Fibroblast of skin of abdomen (primary cell): ENCODE data around the gene AKAP6.

Experiments used
- DNase-seq: peaks from one replicate; pipeline ENCODE4 v3.0.0-alpha.2; 2013

Gene AKAP6

DNA sequence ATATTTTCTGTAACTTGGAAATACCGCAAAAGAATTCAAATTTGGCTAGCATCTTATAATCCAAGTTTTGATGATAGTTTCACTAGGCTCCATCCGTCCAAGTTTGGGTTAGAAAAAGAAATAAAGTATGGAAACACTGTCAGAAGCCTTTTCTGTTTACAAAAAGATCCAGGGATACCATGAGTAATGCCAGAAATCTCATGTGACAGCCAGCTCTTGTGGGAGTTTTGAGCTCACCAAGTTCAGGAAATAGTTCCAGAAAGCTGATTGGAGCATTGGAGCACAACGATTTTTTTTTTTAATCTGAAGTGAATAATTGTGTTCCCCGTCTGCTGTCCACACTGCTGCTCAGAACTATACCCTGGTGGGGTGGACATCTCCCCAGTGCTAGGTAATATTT is 379.9 kb downstream of the AKAP6 start:
- DNase-seq = peak; percentile 83

DNA sequence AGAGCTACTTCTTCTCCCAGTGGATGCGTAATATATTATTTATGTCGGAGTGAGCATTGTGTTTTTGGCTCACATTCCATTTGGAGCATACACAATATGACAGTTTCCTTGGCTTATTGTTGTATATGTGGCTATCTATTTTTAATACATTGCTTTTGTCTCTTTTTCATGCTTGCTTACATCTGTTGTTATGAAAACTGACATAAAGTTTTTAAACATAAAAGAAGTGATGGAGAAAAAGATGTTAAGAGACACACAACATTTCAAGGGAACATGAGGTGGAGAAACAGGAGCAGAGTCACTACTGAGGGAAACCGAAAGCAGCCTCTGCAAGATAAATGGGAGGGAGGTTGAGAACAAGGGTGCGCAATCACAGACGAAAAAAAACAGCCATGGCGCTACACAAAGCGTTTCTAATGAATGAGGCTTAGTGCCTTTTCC is 381.2 kb downstream of the AKAP6 start:
- DNase-seq = no peak

DNA sequence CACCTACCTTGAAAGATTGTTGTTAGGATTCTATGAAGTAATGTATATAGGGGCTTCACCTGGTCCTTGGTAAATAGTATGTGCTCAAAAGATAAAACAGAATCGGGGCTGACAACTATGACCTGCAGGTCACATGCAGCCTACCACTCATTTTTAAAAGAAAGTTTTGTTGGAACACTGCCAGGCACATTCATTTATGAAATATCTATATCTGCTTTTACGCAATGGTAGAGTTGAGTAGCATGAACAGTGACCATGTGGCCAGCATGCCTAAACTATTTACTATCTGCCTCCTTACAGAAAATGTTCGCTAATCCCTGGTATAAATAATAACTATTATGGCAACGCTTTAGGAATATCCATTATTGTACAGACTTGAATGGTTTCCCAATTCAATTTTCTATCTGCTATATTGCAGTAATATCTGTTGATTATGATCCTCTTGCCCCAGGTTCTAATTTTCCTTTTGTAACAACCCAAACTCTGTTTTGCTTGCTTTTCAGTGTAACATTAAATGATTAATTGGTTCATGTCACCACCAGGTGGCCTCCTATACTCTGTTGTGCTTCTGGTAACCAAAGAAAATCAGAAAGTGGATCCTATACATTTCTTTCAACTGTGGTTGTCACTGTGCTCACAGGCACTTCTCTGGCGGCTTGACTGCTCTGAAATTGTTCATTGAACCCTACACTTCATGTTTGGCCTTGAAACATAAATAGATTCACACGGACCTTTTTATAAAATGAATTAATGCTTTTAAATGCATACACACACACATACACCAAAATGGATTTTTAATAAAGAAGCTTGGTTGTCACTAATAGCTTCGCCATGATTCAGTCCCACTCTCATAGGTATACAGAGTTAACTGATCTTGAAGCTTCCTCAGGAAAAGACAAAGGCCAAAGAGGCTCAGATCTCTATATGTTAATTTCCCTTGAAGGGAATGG is 381.9 kb downstream of the AKAP6 start:
- DNase-seq = peak; percentile 49

DNA sequence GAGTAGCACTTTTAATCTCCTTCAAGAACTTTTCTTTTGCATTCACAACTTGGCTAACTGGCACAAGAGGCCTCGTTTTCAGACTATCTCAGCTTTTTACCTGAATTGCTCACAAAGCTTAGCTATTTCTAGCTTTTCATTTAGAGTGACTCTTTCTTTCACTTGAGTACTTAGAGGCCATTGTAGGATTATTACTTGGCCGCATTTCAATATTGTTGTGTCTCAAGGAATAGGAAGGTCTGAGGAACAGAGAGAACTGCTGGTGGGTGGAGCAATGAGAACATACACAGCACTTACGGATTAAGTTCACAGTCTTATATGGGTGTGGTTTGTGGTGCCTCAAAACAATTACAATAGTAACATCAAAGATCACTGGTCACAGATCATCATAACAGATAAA is 384.8 kb downstream of the AKAP6 start:
- DNase-seq = no peak

DNA sequence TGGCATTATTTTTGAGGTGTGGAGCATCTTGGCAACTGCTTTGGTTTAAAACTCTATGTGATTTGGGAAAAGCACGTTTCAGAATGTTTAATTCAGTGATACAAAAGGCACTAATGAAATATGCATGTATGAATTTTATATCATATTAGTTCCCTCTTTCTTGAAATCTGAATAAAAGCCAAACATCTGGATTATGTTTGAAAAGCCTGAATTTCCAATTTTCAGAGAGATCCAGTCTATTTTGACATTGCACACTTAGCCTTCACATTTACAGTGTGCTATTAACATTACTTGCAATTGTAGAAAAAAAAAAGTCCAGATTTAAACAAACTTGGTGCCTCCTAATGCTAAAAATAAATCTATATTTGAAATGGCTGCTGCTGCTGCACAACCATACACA is 390.5 kb downstream of the AKAP6 start:
- DNase-seq = no peak

DNA sequence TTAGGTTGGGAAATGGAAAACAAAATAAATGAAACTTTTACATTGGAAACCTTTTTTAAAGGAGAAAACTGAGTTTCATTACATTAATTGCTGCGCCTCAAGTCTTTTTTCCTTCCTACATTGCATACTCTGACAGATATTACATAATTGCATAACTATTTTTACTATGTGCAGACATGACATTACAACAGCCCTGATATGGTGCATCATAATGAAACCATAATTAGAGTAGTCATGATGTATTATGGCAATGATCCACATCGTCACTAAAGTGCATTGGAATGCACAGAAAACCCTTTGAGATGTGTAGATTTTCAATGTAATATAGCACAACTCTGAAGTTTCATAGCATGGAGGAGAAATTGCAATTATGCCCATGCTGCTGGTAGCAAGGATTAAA is 391.8 kb downstream of the AKAP6 start:
- peak; percentile 84 for DNase-seq

DNA sequence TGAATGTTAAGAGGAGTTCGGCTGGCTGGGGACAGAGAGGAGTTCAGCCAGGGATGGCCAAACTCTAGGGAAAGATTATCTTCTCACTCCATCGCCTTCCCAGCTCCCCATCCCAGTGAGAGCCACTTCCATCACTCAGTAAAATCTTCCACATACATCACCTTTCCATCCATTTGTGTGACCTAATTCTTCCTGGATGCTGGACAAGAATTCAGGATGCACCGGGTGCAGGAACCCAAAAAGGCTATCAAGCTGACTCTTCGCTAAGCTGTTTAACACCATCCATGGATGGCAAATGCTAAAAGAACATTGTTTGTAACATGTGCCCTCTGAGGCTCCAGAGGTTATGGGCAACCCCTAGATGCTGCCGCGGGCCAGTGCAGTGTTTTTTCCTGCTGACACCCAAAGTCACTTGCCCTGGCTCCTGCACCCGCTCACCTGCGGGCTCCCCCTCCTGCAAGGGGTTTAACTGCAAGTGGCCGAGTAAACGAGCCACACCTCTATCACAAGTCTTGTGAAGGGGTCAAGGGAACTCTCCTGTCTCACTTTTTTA is 393.6 kb downstream of the AKAP6 start:
- no peak for DNase-seq

DNA sequence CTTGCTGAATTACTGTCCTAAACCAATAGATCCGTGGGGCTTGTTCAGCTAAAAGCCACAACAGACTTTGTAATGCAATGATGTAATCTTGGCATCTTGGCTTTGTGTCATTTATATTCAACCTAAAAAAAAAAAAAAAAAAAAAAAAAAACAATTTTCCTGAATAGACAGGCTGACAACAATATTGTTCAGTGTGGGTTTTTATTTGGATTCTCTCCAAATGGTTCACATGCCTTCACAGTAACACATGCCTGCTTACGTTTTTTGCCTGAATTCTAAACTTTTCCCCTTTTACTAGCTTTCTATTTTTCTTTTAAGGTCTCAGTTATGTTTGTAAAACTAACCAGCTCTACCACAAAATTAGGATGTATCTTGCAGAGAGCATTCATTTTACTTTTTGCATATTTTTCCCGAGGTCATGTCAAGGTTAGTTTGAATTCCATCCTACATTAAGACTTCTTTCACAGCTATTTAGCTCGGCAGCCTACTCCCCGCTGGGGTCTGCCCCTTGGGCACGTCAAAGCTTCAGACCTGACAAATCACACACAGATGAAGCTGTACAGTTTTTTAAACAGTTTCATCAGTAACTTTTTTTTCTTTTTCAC is 395.9 kb downstream of the AKAP6 start:
- DNase-seq = peak; percentile 89

DNA sequence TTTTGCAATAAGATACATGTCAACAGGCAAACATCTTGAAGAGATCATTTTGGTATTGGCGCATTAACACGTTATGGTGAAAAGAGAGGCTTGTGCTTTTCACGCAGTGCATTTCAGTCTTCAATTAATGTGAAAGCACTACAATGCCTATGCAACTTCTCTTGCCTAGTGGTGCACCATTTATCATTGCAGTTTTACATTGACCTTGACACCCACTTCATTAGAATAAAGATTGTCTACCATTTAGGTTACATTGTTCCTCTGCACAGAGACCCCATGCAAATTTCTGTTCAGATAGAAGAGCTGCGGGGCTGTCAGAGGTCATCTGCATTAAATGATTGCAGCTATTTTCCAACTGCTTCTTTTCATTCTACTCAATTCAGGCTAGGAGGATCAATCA is 397.4 kb downstream of the AKAP6 start:
- no peak for DNase-seq

DNA sequence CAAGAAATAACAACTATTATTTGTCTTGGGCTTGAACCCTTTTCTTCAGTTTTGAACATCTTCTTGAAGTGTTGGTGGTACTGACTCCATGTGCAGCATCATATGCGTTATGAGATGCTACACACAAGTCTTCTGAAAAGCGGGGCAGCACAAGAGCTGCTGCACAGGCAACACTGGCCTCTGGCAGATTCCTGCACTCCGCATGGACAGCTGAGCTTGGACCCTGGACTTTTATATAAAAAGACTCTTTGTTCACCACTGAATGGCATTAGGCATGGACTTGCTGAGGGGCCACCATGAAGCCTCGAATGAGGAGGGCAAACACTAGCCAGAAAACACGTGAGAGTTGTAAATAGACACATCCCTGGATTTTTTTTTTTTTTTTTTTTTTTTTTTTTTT is 398.7 kb downstream of the AKAP6 start:
- DNase-seq = no peak

DNA sequence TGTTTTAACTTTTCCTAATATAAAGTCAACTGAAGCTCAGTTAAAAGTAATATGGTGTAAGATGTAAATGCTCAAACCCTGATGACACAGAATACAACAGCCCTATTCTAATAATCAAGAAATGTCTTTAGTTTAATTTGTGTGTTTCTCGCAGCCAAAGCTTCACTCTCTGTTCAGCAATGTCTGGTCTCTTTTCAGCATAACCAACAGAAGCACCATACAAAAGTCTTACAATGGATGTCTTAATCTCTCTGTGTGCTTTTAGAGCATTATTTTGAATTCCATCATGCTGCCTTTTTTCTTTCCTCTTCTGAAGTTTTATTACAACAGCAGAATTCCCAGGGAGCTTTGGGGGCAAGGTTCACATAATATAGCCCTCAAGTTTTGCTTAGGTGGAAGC is 399.4 kb downstream of the AKAP6 start:
- DNase-seq = no peak

DNA sequence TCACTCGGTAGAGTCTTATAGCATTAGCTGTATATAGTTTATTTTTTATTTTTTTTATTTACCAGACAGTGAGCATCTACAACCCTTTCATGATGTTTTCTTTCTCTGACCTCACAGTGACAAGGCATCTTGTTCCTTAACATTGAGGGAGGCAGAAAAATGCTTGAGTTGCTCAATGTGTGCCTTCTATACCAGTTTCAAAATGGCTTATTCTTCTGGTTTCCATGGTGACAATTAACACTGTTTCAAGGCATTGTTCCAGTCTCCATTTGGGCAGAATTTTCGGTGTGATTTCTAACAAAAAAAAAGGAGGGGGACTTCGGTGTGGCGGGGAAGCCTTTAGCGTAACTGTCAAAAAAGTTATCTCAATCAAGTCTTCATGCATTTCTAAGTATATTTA is 399.9 kb downstream of the AKAP6 start:
- no peak for DNase-seq

DNA sequence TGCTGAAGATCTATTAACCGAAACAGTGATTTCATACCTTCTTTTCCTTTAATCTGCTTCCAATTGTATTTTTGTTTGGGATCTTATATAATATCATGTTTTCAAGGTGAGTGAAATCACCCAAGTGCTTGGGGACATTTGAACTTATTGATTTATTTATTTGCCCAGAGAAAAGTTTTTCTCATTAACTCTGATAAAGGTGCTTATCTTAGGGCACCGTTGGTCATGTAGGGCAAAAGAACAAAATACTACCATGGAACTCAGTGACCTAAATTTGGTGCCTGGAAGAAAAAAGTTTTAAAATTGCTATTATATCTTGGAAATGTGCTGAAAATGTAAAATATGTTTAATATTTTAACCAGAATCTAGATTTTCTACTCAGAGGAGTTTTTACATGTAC is 402.2 kb downstream of the AKAP6 start:
- no peak for DNase-seq

DNA sequence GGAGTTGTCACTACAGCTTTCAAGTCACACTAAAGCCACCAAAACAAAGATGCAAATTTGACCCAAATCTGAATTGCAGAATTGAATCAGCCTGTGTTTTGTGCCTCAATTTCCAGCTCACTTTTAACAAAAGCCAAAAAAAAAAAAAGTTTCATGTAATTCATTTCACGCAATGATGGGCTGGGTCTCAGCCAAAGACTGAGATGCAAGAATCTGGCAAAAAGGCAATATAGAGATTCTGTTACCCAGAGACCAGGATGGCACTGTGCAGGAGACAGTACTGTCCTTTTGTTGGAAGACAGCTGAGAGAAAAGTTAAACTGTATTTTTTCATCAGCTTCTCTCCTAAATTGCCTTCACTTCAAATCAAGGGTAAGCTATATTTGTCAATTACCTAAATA is 403.9 kb downstream of the AKAP6 start:
- DNase-seq = no peak

DNA sequence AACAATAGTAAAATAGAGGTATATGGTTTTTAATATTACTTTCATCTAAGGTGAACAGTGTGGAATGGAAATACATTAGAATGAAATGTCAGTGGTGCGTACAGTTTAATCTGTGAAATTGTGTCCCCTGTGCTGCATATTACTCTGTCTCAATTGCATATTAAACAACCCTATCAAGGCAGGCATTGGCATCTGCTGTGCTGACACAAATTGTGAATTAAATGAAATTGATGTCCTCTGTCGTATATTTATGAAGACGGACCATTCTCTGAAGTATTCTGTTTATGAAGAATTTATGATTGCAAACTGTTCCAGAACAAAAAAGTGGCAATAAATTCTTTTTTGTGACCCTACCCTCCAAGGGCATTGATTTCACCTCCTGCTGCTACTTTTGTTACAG is 405.2 kb downstream of the AKAP6 start:
- no peak for DNase-seq

DNA sequence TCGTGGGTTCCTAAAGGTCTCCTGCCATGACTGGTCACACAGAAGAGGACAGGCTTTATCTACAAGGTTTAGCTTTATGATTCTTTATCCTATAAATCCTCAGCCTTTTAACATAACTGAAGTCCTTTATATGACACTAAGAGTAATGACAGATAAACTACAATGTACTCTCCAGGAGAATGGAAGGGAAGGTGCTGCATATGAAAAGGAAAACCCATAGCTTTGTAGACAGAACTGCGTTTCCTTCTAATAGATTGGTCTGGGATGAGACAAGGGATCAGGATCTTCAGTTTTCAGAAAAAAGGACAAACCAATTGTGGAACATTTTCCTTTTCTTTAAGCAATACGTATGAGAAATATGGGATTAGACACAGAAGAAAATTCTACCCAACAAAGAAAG is 408.5 kb downstream of the AKAP6 start:
- DNase-seq = no peak

DNA sequence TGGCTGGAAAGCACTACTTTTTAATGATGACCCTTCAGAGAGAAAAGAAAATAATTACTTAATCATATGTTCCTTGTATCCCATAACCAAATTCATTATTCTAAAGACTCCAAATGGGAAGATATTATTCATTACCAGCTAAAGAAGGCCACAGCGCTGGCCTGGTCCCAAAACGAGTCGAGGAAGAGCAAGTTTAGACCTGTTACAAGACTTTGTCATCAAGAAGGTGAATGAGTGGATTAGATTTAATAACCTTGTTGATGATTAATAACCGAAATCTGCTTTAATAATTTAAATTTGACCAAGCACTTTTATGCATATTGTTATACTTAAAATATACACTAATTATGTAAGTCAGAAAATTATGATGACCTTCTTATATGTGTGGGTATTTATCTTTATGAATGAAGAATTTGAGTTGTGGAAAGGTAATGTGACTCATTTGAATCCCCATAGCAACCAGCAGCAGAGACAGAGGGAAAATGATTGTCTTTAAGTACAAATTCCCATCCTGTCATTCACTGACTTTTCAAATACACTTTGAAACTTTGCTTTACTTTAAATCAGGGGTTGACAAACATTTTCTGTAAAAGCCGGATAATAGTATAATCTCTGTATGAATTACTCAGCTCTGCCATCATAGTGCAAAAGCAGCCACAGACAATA is 409.2 kb downstream of the AKAP6 start:
- no peak for DNase-seq

DNA sequence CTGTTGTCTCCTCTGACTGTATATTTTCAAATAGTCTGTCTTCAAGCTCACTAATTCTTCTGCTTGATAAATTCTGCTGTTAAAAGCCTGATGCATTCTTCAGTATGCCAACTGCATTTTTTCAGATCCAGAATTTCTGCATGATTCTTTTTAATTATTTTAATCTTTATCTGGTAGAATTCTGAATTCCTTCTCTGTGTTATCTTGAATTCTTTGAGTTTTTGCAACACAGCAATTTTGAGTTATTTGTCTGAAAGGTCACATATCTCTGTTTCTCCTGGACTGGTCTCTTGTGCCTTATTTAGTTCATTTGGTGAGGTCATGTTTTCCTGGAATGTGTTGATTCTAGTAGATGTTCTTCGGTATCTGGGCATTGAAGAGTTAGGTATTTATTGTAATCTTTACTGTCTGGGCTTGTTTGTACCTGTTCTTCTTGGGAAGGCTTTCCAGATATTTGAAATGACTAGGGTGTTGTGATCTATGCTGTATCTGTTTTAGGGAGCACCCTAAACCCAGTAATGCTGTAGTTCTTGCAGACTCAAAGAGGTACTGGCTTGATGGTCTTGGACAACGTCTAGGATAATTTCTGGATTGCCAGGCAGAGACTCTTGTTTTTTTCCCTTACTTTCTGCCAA is 415.8 kb downstream of the AKAP6 start:
- DNase-seq = no peak

DNA sequence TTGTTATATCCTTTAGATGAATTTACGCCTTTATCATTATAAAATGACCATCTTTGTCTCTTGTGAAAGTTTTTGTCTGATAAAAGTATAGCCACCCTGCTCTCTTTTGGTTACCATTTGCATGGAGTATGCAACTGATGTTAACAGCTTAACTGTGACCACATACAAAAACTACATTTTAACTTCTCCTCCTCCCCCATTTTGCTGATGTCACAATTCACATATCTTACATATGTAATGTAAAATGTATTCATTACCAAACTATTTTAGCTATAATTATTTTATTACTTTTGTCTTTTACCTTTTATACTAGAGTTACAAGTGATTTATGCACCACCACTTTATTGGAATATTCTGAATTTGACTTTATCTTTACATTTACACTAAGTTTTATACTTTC is 425.1 kb downstream of the AKAP6 start:
- DNase-seq = no peak

DNA sequence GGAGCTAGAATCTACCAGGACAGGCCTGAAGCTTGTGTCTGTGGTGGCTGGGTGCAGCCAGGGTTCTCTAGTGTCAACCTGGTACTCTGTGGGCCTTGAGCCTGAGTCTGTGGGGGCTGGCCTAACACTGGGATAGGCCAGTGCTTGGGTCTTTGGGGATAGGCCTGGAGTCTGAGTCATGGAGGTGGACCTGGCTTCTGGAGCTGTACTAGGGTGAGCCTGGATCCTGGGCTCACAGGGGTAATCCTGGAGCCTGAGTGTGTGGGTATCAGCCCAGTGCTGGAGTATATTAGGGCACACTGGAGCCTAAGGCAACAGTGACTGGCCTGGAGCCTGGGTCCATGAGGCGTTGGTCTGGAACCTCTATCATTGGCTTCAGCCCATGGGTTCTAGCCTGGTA is 427.1 kb downstream of the AKAP6 start:
- no peak for DNase-seq

DNA sequence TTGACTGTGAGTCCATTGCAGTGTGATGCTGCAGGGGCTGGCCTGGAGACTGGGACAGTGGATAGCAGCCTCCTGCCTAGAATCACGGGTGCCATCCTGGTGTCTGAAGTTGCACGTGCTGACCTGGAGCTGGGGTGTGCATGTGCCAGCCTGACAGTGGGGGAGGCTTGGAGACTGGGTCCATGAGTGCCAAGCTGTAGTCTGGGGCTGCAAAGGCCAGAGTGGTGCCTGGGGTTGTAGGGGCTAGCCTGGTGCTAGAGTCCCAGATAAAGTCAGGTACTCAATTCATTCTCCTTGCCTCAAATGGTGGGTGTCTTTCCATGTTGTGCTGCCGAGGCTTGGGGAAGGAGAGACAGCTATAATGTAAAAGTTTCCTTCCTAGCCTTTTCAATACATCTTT is 427.7 kb downstream of the AKAP6 start:
- no peak for DNase-seq

DNA sequence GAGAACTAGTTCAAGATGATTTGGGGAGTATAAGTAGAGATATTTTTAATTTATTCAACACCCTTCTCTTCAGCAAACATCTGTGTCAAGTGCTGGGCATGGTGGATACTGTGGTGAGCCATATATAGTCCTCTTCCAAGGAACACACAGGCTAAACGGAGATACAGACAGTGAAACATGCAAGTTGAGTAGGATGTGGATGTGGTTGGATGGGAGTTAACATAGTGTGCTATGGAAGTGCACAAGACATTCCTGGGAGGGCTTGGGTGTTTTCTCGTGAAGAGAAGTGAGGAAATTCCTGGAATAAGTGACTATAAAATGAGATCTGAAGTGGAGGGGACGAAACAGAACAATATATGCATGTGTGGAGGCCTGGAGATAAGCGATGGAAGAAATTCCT is 428.5 kb downstream of the AKAP6 start:
- no peak for DNase-seq
